ENCODE data around the gene RPTOR. TPM values are rescaled to one million over a fixed set of nuclear protein-coding genes. Genes with fewer than 3 reads are reported as not detected.
A peak's percentile ranks its signal among the peaks of the same experiment; 100 is the strongest.
"Not testable (repeated sequence)": the region's sequence is repeated elsewhere in the genome, so short reads cannot be mapped to it uniquely, and the experiment has no call there.

The RPTOR gene
- total RNA-seq, 1 experiment from 2014 or later, result 26.3 TPM

- no peak for DNase-seq (ENCODE audit: low spot score)
These were observed 269.9 kb downstream of the RPTOR start for GRCh38 chr17:80814491-80814890.

GRCh38 chr17:80815151-80815681 is 270.6 kb downstream of the RPTOR start:
- DNase-seq (ENCODE audit: low spot score), result no peak

- not testable (repeated sequence) for DNase-seq (ENCODE audit: low spot score)
These were observed 271.1 kb downstream of the RPTOR start for GRCh38 chr17:80815718-80816117.

GRCh38 chr17:80816241-80817103 is 271.8 kb downstream of the RPTOR start:
- no peak for DNase-seq (ENCODE audit: low spot score)

GRCh38 chr17:80817321-80817845 is 272.7 kb downstream of the RPTOR start:
- DNase-seq (ENCODE audit: low spot score), result no peak

- no peak for DNase-seq (ENCODE audit: low spot score)
These were observed 273.2 kb downstream of the RPTOR start for GRCh38 chr17:80817861-80818260.

GRCh38 chr17:80818871-80819270 is 274.2 kb downstream of the RPTOR start:
- no peak for DNase-seq (ENCODE audit: low spot score)

GRCh38 chr17:80819422-80820164 is 275.0 kb downstream of the RPTOR start:
- peak; percentile 83 for DNase-seq (ENCODE audit: low spot score)

GRCh38 chr17:80820331-80820730 is 275.7 kb downstream of the RPTOR start:
- peak; percentile 86 for DNase-seq (ENCODE audit: low spot score)

GRCh38 chr17:80821546-80821945 is 276.9 kb downstream of the RPTOR start:
- DNase-seq (ENCODE audit: low spot score), result no peak

GRCh38 chr17:80822021-80822699 is 277.5 kb downstream of the RPTOR start:
- no peak for DNase-seq (ENCODE audit: low spot score)

- peak; percentile 69 for DNase-seq (ENCODE audit: low spot score)
These were observed 278.2 kb downstream of the RPTOR start for GRCh38 chr17:80822700-80823410.

- DNase-seq (ENCODE audit: low spot score), result no peak
These were observed 280.2 kb downstream of the RPTOR start for GRCh38 chr17:80824549-80825470.

GRCh38 chr17:80825471-80826345 is 281.1 kb downstream of the RPTOR start:
- DNase-seq (ENCODE audit: low spot score), result no peak

GRCh38 chr17:80826346-80826954 is 281.8 kb downstream of the RPTOR start:
- DNase-seq (ENCODE audit: low spot score), result no peak

- DNase-seq (ENCODE audit: low spot score), result peak; percentile 82
These were observed 282.5 kb downstream of the RPTOR start for GRCh38 chr17:80826955-80827645.
